HepG2 (cell line): ENCODE measurements around the gene TBC1D22A.

Source experiments
- GLI4 ChIP-seq: sonication (generic); formaldehyde crosslinking; IDR thresholded peaks from 2 replicates; pipeline ENCODE4 v1.5.1; 2020; ENCODE audit warnings: missing genetic modification reagents, mild to moderate bottlenecking, moderate library complexity, borderline replicate concordance
- HINFP ChIP-seq: sonication (generic); formaldehyde crosslinking; IDR thresholded peaks from 2 replicates; pipeline ENCODE4 v1.4.0; 2020; ENCODE audit warnings: low read depth, mild to moderate bottlenecking, missing genetic modification reagents
- MAFG ChIP-seq: sonication (generic); formaldehyde crosslinking; IDR thresholded peaks from 2 replicates; pipeline ENCODE4 v1.5.1; 2020; ENCODE audit warnings: mild to moderate bottlenecking, missing genetic modification reagents
- NFIC ChIP-seq: IDR thresholded peaks from 2 replicates; pipeline ENCODE4 v1.6.1; 2012; ENCODE audit warnings: mild to moderate bottlenecking, low read length, inconsistent platforms
- SAFB2 ChIP-seq: sonication (generic); formaldehyde crosslinking; IDR thresholded peaks from 2 replicates; pipeline ENCODE4 v1.5.1; 2020; ENCODE audit warnings: missing genetic modification reagents, low read depth, mild to moderate bottlenecking, borderline replicate concordance
- ZNF496 ChIP-seq: sonication (generic); formaldehyde crosslinking; IDR thresholded peaks from 2 replicates; pipeline ENCODE4 v1.8.1; 2023; ENCODE audit warnings: mild to moderate bottlenecking, moderate library complexity, missing genetic modification reagents; ENCODE audit not compliant: insufficient replicate concordance

- no peak for TF ChIP-seq NFIC
- no peak for TF ChIP-seq MAFG
- no peak for TF ChIP-seq ZNF496
- no peak for TF ChIP-seq SAFB2 (CRISPR knock-in tag)
- TF ChIP-seq HINFP = no peak
- TF ChIP-seq GLI4 = no peak
Observed at GRCh38 chr22:46972901-46973831, 210.7 kb downstream of the TBC1D22A start.
